WTC11 (cell line): Measurements from ENCODE around the gene RAB23. TPM values are rescaled to one million over a fixed set of nuclear protein-coding genes. Genes with fewer than 3 reads are reported as not detected.

Experiments used
- ATAC-seq: fragments of 200-7000 bp; cut with Tn5 transposase; 2 replicates; pipeline ENCODE4 v1.10.0; 2021; ENCODE audit warnings: mild to moderate bottlenecking, moderate library complexity
- CTCF ChIA-PET: fragments of 300-600 bp; sonication (Branson Sonifier 250); formaldehyde crosslinking; loops from one replicate; lab custom pipeline; 2021; ENCODE audit warnings: antibody characterized with exemption; lab: Charles Lee
- POLR2A ChIA-PET: fragments of 350-600 bp; sonication (Branson Sonifier 250); formaldehyde crosslinking; loops from one replicate; lab custom pipeline; 2021; ENCODE audit warnings: antibody characterized with exemption; lab: Charles Lee
- DNase-seq: peaks from one replicate; pipeline ENCODE4 v3.0.0; 2021; ENCODE audit warnings: low spot score
- H3K27ac Mint-ChIP-seq: 2 replicates; pipeline ENCODE4 v1.8.0; 2021; ENCODE audit warnings: mixed read lengths
- H3K27me3 Mint-ChIP-seq: 2 replicates; pipeline ENCODE4 v1.8.0; 2021; ENCODE audit warnings: low read depth, mild to moderate bottlenecking, moderate library complexity, mixed read lengths
- H3K36me3 Mint-ChIP-seq: 2 replicates; pipeline ENCODE4 v1.8.0; 2021; ENCODE audit warnings: mixed read lengths
- H3K4me1 Mint-ChIP-seq: 2 replicates; pipeline ENCODE4 v1.8.0; 2022; ENCODE audit warnings: mixed read lengths
- H3K4me3 Mint-ChIP-seq: 2 replicates; pipeline ENCODE4 v1.8.0; 2021; ENCODE audit warnings: mild to moderate bottlenecking, moderate library complexity, mixed read lengths
- H3K9me3 Mint-ChIP-seq: 2 replicates; pipeline ENCODE4 v1.8.0; 2021; ENCODE audit warnings: mixed read lengths
- ARID4B ChIP-seq: sonication (generic); formaldehyde crosslinking; IDR thresholded peaks from 2 replicates; pipeline ENCODE4 v1.8.0; 2023; ENCODE audit warnings: missing genetic modification reagents, mild to moderate bottlenecking, borderline replicate concordance
- ATF1 ChIP-seq: sonication (generic); formaldehyde crosslinking; IDR thresholded peaks from 2 replicates; pipeline ENCODE4 v1.8.1; 2023; ENCODE audit warnings: mild to moderate bottlenecking, moderate library complexity, missing genetic modification reagents
- CTCF ChIP-seq: fragments of 200-600 bp; IDR thresholded peaks from 2 replicates; pipeline ENCODE4 v1.8.0; 2022; ENCODE audit warnings: antibody characterized with exemption
- ETV6 ChIP-seq: sonication (generic); formaldehyde crosslinking; IDR thresholded peaks from 2 replicates; pipeline ENCODE4 v1.8.1; 2022; ENCODE audit warnings: mild to moderate bottlenecking, missing genetic modification reagents
- MYBL2 ChIP-seq: sonication (generic); formaldehyde crosslinking; IDR thresholded peaks from 2 replicates; pipeline ENCODE4 v1.8.1; 2023; ENCODE audit warnings: mild to moderate bottlenecking, moderate library complexity, missing genetic modification reagents
- OVOL2 ChIP-seq: fragments of 250-450 bp; sonication (Bioruptor Pico); IDR thresholded peaks from 2 replicates; pipeline ENCODE4 v1.9.0; 2021; ENCODE audit warnings: mild to moderate bottlenecking, borderline replicate concordance
- RORB ChIP-seq: fragments of 250-450 bp; sonication (Bioruptor Pico); IDR thresholded peaks from 2 replicates; pipeline ENCODE4 v1.9.0; 2021; ENCODE audit warnings: mild to moderate bottlenecking
- STAT6 ChIP-seq: sonication (generic); formaldehyde crosslinking; conservative IDR thresholded peaks from 2 replicates; pipeline ENCODE4 v1.8.1; 2023; ENCODE audit warnings: mild to moderate bottlenecking, low read depth, missing genetic modification reagents, moderate library complexity
- TP53 ChIP-seq: sonication (generic); formaldehyde crosslinking; IDR thresholded peaks from 2 replicates; pipeline ENCODE4 v1.8.1; 2023; ENCODE audit warnings: mild to moderate bottlenecking, missing genetic modification reagents
- ZNF138 ChIP-seq: sonication (generic); formaldehyde crosslinking; conservative IDR thresholded peaks from 2 replicates; pipeline ENCODE4 v1.8.1; 2022; ENCODE audit warnings: mild to moderate bottlenecking, moderate library complexity, missing genetic modification reagents
- ZNF219 ChIP-seq: sonication (generic); formaldehyde crosslinking; IDR thresholded peaks from 2 replicates; pipeline ENCODE4 v1.8.0; 2023; ENCODE audit warnings: missing genetic modification reagents, mild to moderate bottlenecking, borderline replicate concordance
- ZNF263 ChIP-seq: sonication (generic); formaldehyde crosslinking; IDR thresholded peaks from 2 replicates; pipeline ENCODE4 v1.8.1; 2022; ENCODE audit warnings: low read depth, mild to moderate bottlenecking, moderate library complexity, missing genetic modification reagents
- ZNF512 ChIP-seq: sonication (generic); formaldehyde crosslinking; IDR thresholded peaks from 2 replicates; pipeline ENCODE4 v1.8.1; 2022; ENCODE audit warnings: missing genetic modification reagents, borderline replicate concordance
- total RNA-seq: library from RNA; stranded (reverse); gene quantifications from 3 replicates; pipeline ENCODE4 v1.2.3, GENCODE V29; 2021
- TF ChIP-seq, protein P1 (sequence below): sonication (generic); formaldehyde crosslinking; IDR thresholded peaks from 2 replicates; pipeline ENCODE4 v1.8.0; 2022; ENCODE audit warnings: mild to moderate bottlenecking, missing genetic modification reagents
- TF ChIP-seq, protein P2 (sequence below): sonication (generic); formaldehyde crosslinking; IDR thresholded peaks from 2 replicates; pipeline ENCODE4 v1.8.1; 2023; ENCODE audit warnings: mild to moderate bottlenecking, missing genetic modification reagents, borderline replicate concordance
- TF ChIP-seq, protein P3 (sequence below): sonication (generic); formaldehyde crosslinking; IDR thresholded peaks from 2 replicates; pipeline ENCODE4 v1.8.0; 2022; ENCODE audit warnings: mild to moderate bottlenecking, missing genetic modification reagents
- TF ChIP-seq, protein P4 (sequence below): sonication (generic); formaldehyde crosslinking; IDR thresholded peaks from 2 replicates; pipeline ENCODE4 v1.8.1; 2023; ENCODE audit warnings: mild to moderate bottlenecking, missing genetic modification reagents
- TF ChIP-seq, protein P5 (sequence below): sonication (generic); formaldehyde crosslinking; IDR thresholded peaks from 2 replicates; pipeline ENCODE4 v1.8.1; 2022; ENCODE audit warnings: low read depth, missing genetic modification reagents, borderline replicate concordance

RAB23 gene
- total RNA-seq, 1 experiment from 2014 or later, result 11.3 TPM

DNA sequence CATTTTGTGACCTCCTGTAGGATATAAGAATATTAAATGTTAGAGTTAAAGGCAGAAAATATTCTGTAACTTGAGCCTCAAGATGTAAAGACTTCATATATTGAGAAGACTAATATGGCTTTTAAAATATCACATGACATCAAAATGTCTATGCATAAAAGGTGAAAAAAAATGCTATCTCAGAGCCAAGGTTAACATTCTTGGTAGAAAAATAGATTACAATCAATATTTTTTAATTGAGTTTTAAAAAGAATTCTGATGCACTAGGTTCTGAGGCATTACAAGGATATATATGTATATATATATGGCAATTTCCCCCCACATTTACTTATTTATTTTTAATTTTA is 46.2 kb upstream of the RAB23 start:
- peaks cover 15% of the 10 kb centered on the region for H3K9me3 Mint-ChIP-seq
- no peak for ATAC-seq
- no peak overlapping the region for H3K4me3 Mint-ChIP-seq
- peaks cover 5% of the 10 kb centered on the region for H3K27me3 Mint-ChIP-seq
- CTCF ChIA-PET, result no interaction called here
- POLR2A ChIA-PET, result no interaction called here
- no peak for DNase-seq
- no peaks in the 10 kb centered on the region for H3K4me1 Mint-ChIP-seq
- H3K27ac Mint-ChIP-seq, result no peak overlapping the region
- peaks cover 6% of the 10 kb centered on the region for H3K36me3 Mint-ChIP-seq
- TF ChIP-seq ATF1 (no peak), ETV6 (CRISPR knock-in tag) (no peak), CTCF (no peak; the same call in 1 of the 2 replicates), ZNF263 (CRISPR knock-in tag) (no peak), MYBL2 (CRISPR knock-in tag) (no peak), TP53 (CRISPR knock-in tag) (no peak), RORB (no peak), ZNF219 (no peak), ZNF138 (CRISPR knock-in tag) (no peak), ZNF512 (CRISPR knock-in tag) (no peak), OVOL2 (no peak), ARID4B (no peak), STAT6 (CRISPR knock-in tag) (no peak)
- TF ChIP-seq, protein P1, sequence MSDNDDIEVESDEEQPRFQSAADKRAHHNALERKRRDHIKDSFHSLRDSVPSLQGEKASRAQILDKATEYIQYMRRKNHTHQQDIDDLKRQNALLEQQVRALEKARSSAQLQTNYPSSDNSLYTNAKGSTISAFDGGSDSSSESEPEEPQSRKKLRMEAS (CRISPR knock-in tag), result no peak
- TF ChIP-seq, protein P2, sequence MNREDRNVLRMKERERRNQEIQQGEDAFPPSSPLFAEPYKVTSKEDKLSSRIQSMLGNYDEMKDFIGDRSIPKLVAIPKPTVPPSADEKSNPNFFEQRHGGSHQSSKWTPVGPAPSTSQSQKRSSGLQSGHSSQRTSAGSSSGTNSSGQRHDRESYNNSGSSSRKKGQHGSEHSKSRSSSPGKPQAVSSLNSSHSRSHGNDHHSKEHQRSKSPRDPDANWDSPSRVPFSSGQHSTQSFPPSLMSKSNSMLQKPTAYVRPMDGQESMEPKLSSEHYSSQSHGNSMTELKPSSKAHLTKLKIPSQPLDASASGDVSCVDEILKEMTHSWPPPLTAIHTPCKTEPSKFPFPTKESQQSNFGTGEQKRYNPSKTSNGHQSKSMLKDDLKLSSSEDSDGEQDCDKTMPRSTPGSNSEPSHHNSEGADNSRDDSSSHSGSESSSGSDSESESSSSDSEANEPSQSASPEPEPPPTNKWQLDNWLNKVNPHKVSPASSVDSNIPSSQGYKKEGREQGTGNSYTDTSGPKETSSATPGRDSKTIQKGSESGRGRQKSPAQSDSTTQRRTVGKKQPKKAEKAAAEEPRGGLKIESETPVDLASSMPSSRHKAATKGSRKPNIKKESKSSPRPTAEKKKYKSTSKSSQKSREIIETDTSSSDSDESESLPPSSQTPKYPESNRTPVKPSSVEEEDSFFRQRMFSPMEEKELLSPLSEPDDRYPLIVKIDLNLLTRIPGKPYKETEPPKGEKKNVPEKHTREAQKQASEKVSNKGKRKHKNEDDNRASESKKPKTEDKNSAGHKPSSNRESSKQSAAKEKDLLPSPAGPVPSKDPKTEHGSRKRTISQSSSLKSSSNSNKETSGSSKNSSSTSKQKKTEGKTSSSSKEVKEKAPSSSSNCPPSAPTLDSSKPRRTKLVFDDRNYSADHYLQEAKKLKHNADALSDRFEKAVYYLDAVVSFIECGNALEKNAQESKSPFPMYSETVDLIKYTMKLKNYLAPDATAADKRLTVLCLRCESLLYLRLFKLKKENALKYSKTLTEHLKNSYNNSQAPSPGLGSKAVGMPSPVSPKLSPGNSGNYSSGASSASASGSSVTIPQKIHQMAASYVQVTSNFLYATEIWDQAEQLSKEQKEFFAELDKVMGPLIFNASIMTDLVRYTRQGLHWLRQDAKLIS (CRISPR knock-in tag), result no peak
- TF ChIP-seq, protein P3, sequence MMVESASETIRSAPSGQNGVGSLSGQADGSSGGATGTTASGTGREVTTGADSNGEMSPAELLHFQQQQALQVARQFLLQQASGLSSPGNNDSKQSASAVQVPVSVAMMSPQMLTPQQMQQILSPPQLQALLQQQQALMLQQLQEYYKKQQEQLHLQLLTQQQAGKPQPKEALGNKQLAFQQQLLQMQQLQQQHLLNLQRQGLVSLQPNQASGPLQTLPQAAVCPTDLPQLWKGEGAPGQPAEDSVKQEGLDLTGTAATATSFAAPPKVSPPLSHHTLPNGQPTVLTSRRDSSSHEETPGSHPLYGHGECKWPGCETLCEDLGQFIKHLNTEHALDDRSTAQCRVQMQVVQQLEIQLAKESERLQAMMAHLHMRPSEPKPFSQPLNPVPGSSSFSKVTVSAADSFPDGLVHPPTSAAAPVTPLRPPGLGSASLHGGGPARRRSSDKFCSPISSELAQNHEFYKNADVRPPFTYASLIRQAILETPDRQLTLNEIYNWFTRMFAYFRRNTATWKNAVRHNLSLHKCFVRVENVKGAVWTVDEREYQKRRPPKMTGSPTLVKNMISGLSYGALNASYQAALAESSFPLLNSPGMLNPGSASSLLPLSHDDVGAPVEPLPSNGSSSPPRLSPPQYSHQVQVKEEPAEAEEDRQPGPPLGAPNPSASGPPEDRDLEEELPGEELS, result no peak
- TF ChIP-seq, protein P4, sequence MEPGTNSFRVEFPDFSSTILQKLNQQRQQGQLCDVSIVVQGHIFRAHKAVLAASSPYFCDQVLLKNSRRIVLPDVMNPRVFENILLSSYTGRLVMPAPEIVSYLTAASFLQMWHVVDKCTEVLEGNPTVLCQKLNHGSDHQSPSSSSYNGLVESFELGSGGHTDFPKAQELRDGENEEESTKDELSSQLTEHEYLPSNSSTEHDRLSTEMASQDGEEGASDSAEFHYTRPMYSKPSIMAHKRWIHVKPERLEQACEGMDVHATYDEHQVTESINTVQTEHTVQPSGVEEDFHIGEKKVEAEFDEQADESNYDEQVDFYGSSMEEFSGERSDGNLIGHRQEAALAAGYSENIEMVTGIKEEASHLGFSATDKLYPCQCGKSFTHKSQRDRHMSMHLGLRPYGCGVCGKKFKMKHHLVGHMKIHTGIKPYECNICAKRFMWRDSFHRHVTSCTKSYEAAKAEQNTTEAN, result no peak
- TF ChIP-seq, protein P5, sequence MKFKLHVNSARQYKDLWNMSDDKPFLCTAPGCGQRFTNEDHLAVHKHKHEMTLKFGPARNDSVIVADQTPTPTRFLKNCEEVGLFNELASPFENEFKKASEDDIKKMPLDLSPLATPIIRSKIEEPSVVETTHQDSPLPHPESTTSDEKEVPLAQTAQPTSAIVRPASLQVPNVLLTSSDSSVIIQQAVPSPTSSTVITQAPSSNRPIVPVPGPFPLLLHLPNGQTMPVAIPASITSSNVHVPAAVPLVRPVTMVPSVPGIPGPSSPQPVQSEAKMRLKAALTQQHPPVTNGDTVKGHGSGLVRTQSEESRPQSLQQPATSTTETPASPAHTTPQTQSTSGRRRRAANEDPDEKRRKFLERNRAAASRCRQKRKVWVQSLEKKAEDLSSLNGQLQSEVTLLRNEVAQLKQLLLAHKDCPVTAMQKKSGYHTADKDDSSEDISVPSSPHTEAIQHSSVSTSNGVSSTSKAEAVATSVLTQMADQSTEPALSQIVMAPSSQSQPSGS (CRISPR knock-in tag), result no peak
